H9 (cell line): ENCODE results near the gene SMARCE1. TPM values are rescaled to one million over a fixed set of nuclear protein-coding genes. Genes with fewer than 3 reads are reported as not detected.

Source experiments
- DNase-seq: peaks from one replicate; pipeline ENCODE4 v3.0.0-alpha.2; 2017
- H2AFZ ChIP-seq: one replicate; pipeline ENCODE4 v1.6.1; 2013; ENCODE audit warnings: mild to moderate bottlenecking, low read length, control low read depth, moderate library complexity
- H2AK5ac ChIP-seq: 2 replicates; pipeline ENCODE4 v1.6.1; 2013; ENCODE audit warnings: low read length, control low read depth, mixed read lengths; ENCODE audit not compliant: insufficient read length
- H2BK120ac ChIP-seq: one replicate; pipeline ENCODE4 v1.6.1; 2013; ENCODE audit warnings: low read depth, mild to moderate bottlenecking, low read length, control low read depth, inconsistent platforms; ENCODE audit not compliant: poor library complexity, severe bottlenecking
- H2BK12ac ChIP-seq: 2 replicates; pipeline ENCODE4 v1.6.1; 2013; ENCODE audit warnings: low read length, control low read depth, mixed read lengths, low read depth; ENCODE audit not compliant: insufficient read length
- H2BK15ac ChIP-seq: 2 replicates; pipeline ENCODE4 v1.6.1; 2013; ENCODE audit warnings: low read depth, low read length, control low read depth
- H2BK20ac ChIP-seq: one replicate; pipeline ENCODE4 v1.6.1; 2013; ENCODE audit warnings: low read depth, mild to moderate bottlenecking, low read length, control low read depth, inconsistent platforms; ENCODE audit not compliant: poor library complexity, severe bottlenecking
- H2BK5ac ChIP-seq: 2 replicates; pipeline ENCODE4 v1.6.1; 2013; ENCODE audit warnings: low read length, control low read depth, mixed read lengths; ENCODE audit not compliant: insufficient read length
- H3K14ac ChIP-seq: 2 replicates; pipeline ENCODE4 v1.6.1; 2013; ENCODE audit warnings: low read length, control low read depth; ENCODE audit not compliant: insufficient read depth
- H3K18ac ChIP-seq: 2 replicates; pipeline ENCODE4 v1.6.1; 2013; ENCODE audit warnings: low read depth, mild to moderate bottlenecking, mixed read lengths, low read length, control low read depth; ENCODE audit not compliant: insufficient read length
- H3K23ac ChIP-seq: 2 replicates; pipeline ENCODE4 v1.6.1; 2013; ENCODE audit warnings: low read length, control low read depth, mixed read lengths, low read depth; ENCODE audit not compliant: insufficient read length
- H3K23me2 ChIP-seq: 2 replicates; pipeline ENCODE4 v1.6.1; 2013; ENCODE audit warnings: low read depth, mild to moderate bottlenecking, mixed read lengths, low read length, control low read depth; ENCODE audit not compliant: insufficient read length, poor library complexity, severe bottlenecking
- H3K27ac ChIP-seq: 2 replicates; pipeline ENCODE4 v1.5.1; 2013; ENCODE audit warnings: low read length, control low read depth, mixed read lengths, low read depth; ENCODE audit not compliant: insufficient read length
- H3K27me3 ChIP-seq: 2 replicates; pipeline ENCODE4 v1.6.1; 2013; ENCODE audit warnings: low read length, control low read depth, inconsistent platforms; ENCODE audit not compliant: insufficient read depth
- H3K4ac ChIP-seq: 2 replicates; pipeline ENCODE4 v1.6.1; 2013; ENCODE audit warnings: low read depth, mild to moderate bottlenecking, control low read depth, inconsistent platforms, low read length, moderate library complexity
- H3K4me1 ChIP-seq: 2 replicates; pipeline ENCODE4 v1.6.1; 2013; ENCODE audit warnings: low read length, control low read depth, inconsistent platforms; ENCODE audit not compliant: insufficient read depth
- H3K4me2 ChIP-seq: 2 replicates; pipeline ENCODE4 v1.6.1; 2013; ENCODE audit warnings: low read length, control low read depth, mixed read lengths; ENCODE audit not compliant: insufficient read length, insufficient read depth
- H3K56ac ChIP-seq: 2 replicates; pipeline ENCODE4 v1.6.1; 2013; ENCODE audit warnings: low read depth, mild to moderate bottlenecking, mixed read lengths, low read length, control low read depth; ENCODE audit not compliant: insufficient read length
- H3K79me1 ChIP-seq: 2 replicates; pipeline ENCODE4 v1.6.1; 2013; ENCODE audit warnings: low read depth, mild to moderate bottlenecking, moderate library complexity, low read length, control low read depth, inconsistent platforms; ENCODE audit not compliant: insufficient read depth, poor library complexity, severe bottlenecking
- H3K79me2 ChIP-seq: 2 replicates; pipeline ENCODE4 v1.6.1; 2013; ENCODE audit warnings: low read length, control low read depth, inconsistent platforms; ENCODE audit not compliant: insufficient read depth
- H3K9ac ChIP-seq: 2 replicates; pipeline ENCODE4 v1.6.1; 2013; ENCODE audit warnings: low read length, control low read depth, mixed read lengths; ENCODE audit not compliant: insufficient read length; ENCODE audit errors: extremely low read depth
- H3K9me3 ChIP-seq: one replicate; pipeline ENCODE4 v1.6.1; 2013; ENCODE audit warnings: low read depth, low read length, inconsistent platforms; ENCODE audit not compliant: control insufficient read depth
- H3T11ph ChIP-seq: one replicate; pipeline ENCODE4 v1.6.1; 2013; ENCODE audit warnings: mild to moderate bottlenecking, low read length, control low read depth, inconsistent platforms
- H4K20me1 ChIP-seq: one replicate; pipeline ENCODE4 v1.6.1; 2013; ENCODE audit not compliant: control insufficient read depth, insufficient read length, insufficient read depth
- H4K5ac ChIP-seq: 2 replicates; pipeline ENCODE4 v1.6.1; 2013; ENCODE audit warnings: low read depth, mild to moderate bottlenecking, mixed read lengths, low read length, control low read depth; ENCODE audit not compliant: insufficient read length
- H4K8ac ChIP-seq: replicated peaks from 2 replicates; pipeline ENCODE4 v1.6.1; 2013; ENCODE audit warnings: low read length, control low read depth, mixed read lengths, low read depth; ENCODE audit not compliant: insufficient read length
- H4K91ac ChIP-seq: 2 replicates; pipeline ENCODE4 v1.6.1; 2013; ENCODE audit warnings: low read depth, mild to moderate bottlenecking, moderate library complexity, mixed read lengths, low read length, control low read depth; ENCODE audit not compliant: insufficient read length
- H3K27ac Mint-ChIP-seq, 3 experiments: 2 replicates in 2 of 3; 3 replicates in 1 of 3; pipeline ENCODE4 v1.8.0; 2020 to 2021; ENCODE audit warnings: mixed read lengths in 3 of 3, mild to moderate bottlenecking in 1 of 3, moderate library complexity in 1 of 3
- H3K27me3 Mint-ChIP-seq: 2 replicates; pipeline ENCODE4 v1.8.0; 2021; ENCODE audit warnings: low read depth, mild to moderate bottlenecking, moderate library complexity, mixed read lengths
- H3K36me3 Mint-ChIP-seq, 3 experiments: 2 replicates in 2 of 3; 3 replicates in 1 of 3; pipeline ENCODE4 v1.8.0; 2020 to 2021; ENCODE audit warnings: low read depth in 3 of 3, mixed read lengths in 3 of 3; ENCODE audit not compliant: insufficient read depth in 1 of 3
- H3K4me1 Mint-ChIP-seq, 2 experiments: 2 replicates each; pipeline ENCODE4 v1.8.0; 2020; ENCODE audit warnings: mixed read lengths in 2 of 2
- H3K4me3 Mint-ChIP-seq, 2 experiments: 2 replicates in 1 of 2; 3 replicates in 1 of 2; pipeline ENCODE4 v1.8.0; 2020 to 2021; ENCODE audit warnings: mild to moderate bottlenecking in 2 of 2, mixed read lengths in 2 of 2, moderate library complexity in 1 of 2
- H3K9me3 Mint-ChIP-seq, 2 experiments: 2 replicates in 1 of 2; 3 replicates in 1 of 2; pipeline ENCODE4 v1.8.0; 2020; ENCODE audit warnings: mild to moderate bottlenecking in 2 of 2, mixed read lengths in 2 of 2, moderate library complexity in 1 of 2
- CTCF ChIP-seq: fragments of 200-600 bp; sonication (generic); conservative IDR thresholded peaks from 3 replicates; pipeline ENCODE4 v1.8.0; 2021; ENCODE audit warnings: antibody characterized with exemption, mild to moderate bottlenecking
- whole genome bisulfite sequencing: extraction: QIAGEN DNeasy Blood & Tissue Kit; methylation state at CpG from one replicate; pipeline ENCODE4 v1.1.7; 2013; ENCODE audit warnings: missing lambda C conversion rate, low lambda C conversion rate, mixed read lengths; ENCODE audit not compliant: insufficient read length; ENCODE audit errors: extremely low coverage; 5-methylcytosine and 5-hydroxymethylcytosine counted together
- total RNA-seq: library from RNA; stranded (reverse); gene quantifications from 2 replicates; pipeline ENCODE4 v1.2.1, GENCODE V29; 2021

Gene SMARCE1
- total RNA-seq, 1 experiment from 2014 or later = 122 TPM

- Histone ChIP-seq H3K79me2 (no peaks in the 10 kb centered on the region), H3K79me1 (no peaks in the 10 kb centered on the region), H4K8ac (no peak overlapping the region), H3T11ph (no peak overlapping the region), H2BK120ac (no peak overlapping the region), H2AK5ac (no peak overlapping the region), H3K4me2 (no peak overlapping the region), H2AFZ (no peak overlapping the region), H3K27ac (no peak overlapping the region), H3K4me1 (no peaks in the 10 kb centered on the region), H3K23ac (no peak overlapping the region), H3K4ac (no peak overlapping the region), H3K18ac (no peak overlapping the region), H2BK12ac (no peak overlapping the region), H3K56ac (no peak overlapping the region), H4K5ac (no peak overlapping the region), H2BK20ac (no peak overlapping the region), H3K9me3 (no peaks in the 10 kb centered on the region), H3K27me3 (no peaks in the 10 kb centered on the region), H4K91ac (no peak overlapping the region), H3K23me2 (no peaks in the 10 kb centered on the region), H2BK5ac (no peak overlapping the region), H2BK15ac (no peak overlapping the region), H3K9ac (no peak overlapping the region), H4K20me1 (no peaks in the 10 kb centered on the region), H3K14ac (no peak overlapping the region)
- H3K9me3 Mint-ChIP-seq = no peaks in the 10 kb centered on the region
- no peak overlapping the region for H3K27ac Mint-ChIP-seq
- DNase-seq = no peak
- no peak for TF ChIP-seq CTCF
- H3K36me3 Mint-ChIP-seq = no peaks in the 10 kb centered on the region
- 0 out of 2 replicates have a peak, but pooled peaks cover 4% of the 10 kb centered on the region for H3K27me3 Mint-ChIP-seq
- peaks cover 4 to 9% of the 10 kb centered on the region in 2 experiments; a peak in 3 of 4 replicates for H3K4me1 Mint-ChIP-seq
- WGBS = no CpG with 5 or more reads among the region's 7 CpGs
- H3K4me3 Mint-ChIP-seq = no peak overlapping the region
Observed at GRCh38 chr17:40697297-40697696, 49.7 kb upstream of the SMARCE1 start.
